HepG2 (cell line): ENCODE results near the gene EPB41L2. TPM values are rescaled to one million over a fixed set of nuclear protein-coding genes. Genes with fewer than 3 reads are reported as not detected.

ENCODE experiments used
- ARNT2 ChIP-seq: sonication (generic); formaldehyde crosslinking; IDR thresholded peaks from 2 replicates; pipeline ENCODE4 v1.8.0; 2022; ENCODE audit warnings: mild to moderate bottlenecking, low read depth, missing genetic modification reagents, moderate library complexity
- ATF2 ChIP-seq: sonication (generic); formaldehyde crosslinking; IDR thresholded peaks from 2 replicates; pipeline ENCODE4 v1.4.0; 2020; ENCODE audit warnings: missing genetic modification reagents
- BCL3 ChIP-seq: sonication (generic); formaldehyde crosslinking; IDR thresholded peaks from 2 replicates; pipeline ENCODE4 v1.5.1; 2020; ENCODE audit warnings: mild to moderate bottlenecking, missing genetic modification reagents, moderate library complexity
- GZF1 ChIP-seq: sonication (generic); formaldehyde crosslinking; IDR thresholded peaks from 2 replicates; pipeline ENCODE4 v1.5.1; 2020; ENCODE audit warnings: mild to moderate bottlenecking, missing genetic modification reagents
- HOXA9 ChIP-seq: sonication (generic); formaldehyde crosslinking; IDR thresholded peaks from 2 replicates; pipeline ENCODE4 v1.8.1; 2022; ENCODE audit warnings: missing genetic modification reagents, mild to moderate bottlenecking, moderate library complexity, borderline replicate concordance
- KDM6A ChIP-seq: IDR thresholded peaks from 2 replicates; pipeline ENCODE4 v1.6.1; 2016; ENCODE audit warnings: low read depth
- KIAA2018 ChIP-seq: sonication (generic); formaldehyde crosslinking; IDR thresholded peaks from 2 replicates; pipeline ENCODE4 v1.5.0; 2020; ENCODE audit warnings: mild to moderate bottlenecking, missing genetic modification reagents, borderline replicate concordance
- POLR2A ChIP-seq, 2 experiments: IDR thresholded peaks; 2 replicates each; pipeline ENCODE4 v1.6.1; 2011; ENCODE audit warnings: low read depth in 2 of 2, low read length in 2 of 2, mild to moderate bottlenecking in 1 of 2, moderate library complexity in 1 of 2; ENCODE audit not compliant: insufficient read depth in 1 of 2
- REL ChIP-seq: sonication (generic); formaldehyde crosslinking; conservative IDR thresholded peaks from 2 replicates; pipeline ENCODE4 v1.8.0; 2022; ENCODE audit warnings: mild to moderate bottlenecking, missing genetic modification reagents, moderate library complexity
- SMARCC2 ChIP-seq: fragments of 450-650 bp; IDR thresholded peaks from 2 replicates; pipeline ENCODE4 v1.6.1; 2017; ENCODE audit warnings: antibody characterized with exemption, mild to moderate bottlenecking
- SRSF1 ChIP-seq: fragments of 200-400 bp; formaldehyde crosslinking; optimal IDR thresholded peaks from 2 replicates; pipeline ENCODE3; 2017; ENCODE audit warnings: mild to moderate bottlenecking, low read depth, low read length, moderate library complexity
- TRAFD1 ChIP-seq: sonication (generic); formaldehyde crosslinking; IDR thresholded peaks from 2 replicates; pipeline ENCODE4 v1.5.1; 2020; ENCODE audit warnings: missing genetic modification reagents, mild to moderate bottlenecking, borderline replicate concordance
- ZBTB42 ChIP-seq: sonication (generic); formaldehyde crosslinking; IDR thresholded peaks from 2 replicates; pipeline ENCODE4 v1.5.0; 2020; ENCODE audit warnings: mild to moderate bottlenecking, missing genetic modification reagents
- ZGPAT ChIP-seq: IDR thresholded peaks from 2 replicates; pipeline ENCODE4 v1.6.1; 2016; ENCODE audit warnings: mild to moderate bottlenecking
- ZNF20 ChIP-seq: sonication (generic); formaldehyde crosslinking; IDR thresholded peaks from 2 replicates; pipeline ENCODE4 v1.4.0; 2020; ENCODE audit warnings: mild to moderate bottlenecking, moderate library complexity, missing genetic modification reagents
- ZNF350 ChIP-seq: sonication (generic); formaldehyde crosslinking; IDR thresholded peaks from 2 replicates; pipeline ENCODE4 v1.4.0; 2020; ENCODE audit warnings: mild to moderate bottlenecking, low read depth, missing genetic modification reagents, borderline replicate concordance
- polyA plus RNA-seq, 8 experiments: library from polyadenylated mRNA; depleted of rRNA in 3 of 8; stranded (reverse) in 7 of 8; unstranded in 1 of 8; fragments of >200 nt; fragmentation: Illumina TruSeq in 4 of 8; extraction: Trizol in 4 of 8; gene quantifications; 2 replicates each; pipeline versions ENCODE4 v1.2.1 to v1.2.3, GENCODE V29; 2011 to 2016; ENCODE audit warnings: low read depth in 4 of 8, missing spikeins in 1 of 8, mixed read lengths in 1 of 8; ENCODE audit not compliant: insufficient read depth in 1 of 8
- total RNA-seq, 5 experiments: library from RNA; depleted of rRNA; stranded (reverse); fragments of >200 nt; fragmentation: Illumina TruSeq; extraction: Trizol; gene quantifications; 2 replicates each; pipeline ENCODE4 v1.2.3, GENCODE V29; 2016; ENCODE audit warnings: low read depth in 1 of 5

Gene EPB41L2
- total and polyA plus RNA-seq, 2 of the 13 experiments (the other 11 are each of a cell fraction or from before 2014, with no cell fraction given), result 41.7 to 56.4 TPM

- TF ChIP-seq ARNT2 (0 out of 2 replicates have a peak, but pooled peaks have one; percentile 30), SMARCC2 (no peak), ZNF350 (CRISPR knock-in tag) (peak; percentile 48; the same call in 1 of the 2 replicates), HOXA9 (CRISPR knock-in tag) (no peak), ZBTB42 (CRISPR knock-in tag) (no peak), TRAFD1 (CRISPR knock-in tag) (no peak), ZNF20 (CRISPR knock-in tag) (no peak), SRSF1 (no peak), GZF1 (CRISPR knock-in tag) (0 out of 2 replicates have a peak, but pooled peaks have one; percentile 48), KDM6A (CRISPR knock-in tag) (peak; percentile 68; the same call in 1 of the 2 replicates), REL (CRISPR knock-in tag) (no peak), KIAA2018 (CRISPR knock-in tag) (no peak), BCL3 (CRISPR knock-in tag) (no peak), POLR2A (IDR thresholded peaks at IDR 0.05; ENCODE audit: insufficient read depth in 1 of 2, low read depth in 2 of 2, low read length in 2 of 2) (peak in 1 of 2 experiments; percentile 48; a peak in 1 of 4 replicates), ZGPAT (0 out of 2 replicates have a peak, but pooled peaks have one; percentile 29), ATF2 (CRISPR knock-in tag) (peak; percentile 80)
Observed at GRCh38 chr6:130864344-130864743, 198.7 kb downstream of the EPB41L2 start (continued).
